Measurements from ENCODE around the gene BAIAP3. TPM values are rescaled to one million over a fixed set of nuclear protein-coding genes. Genes with fewer than 3 reads are reported as not detected.
"Not testable (repeated sequence)": the region's sequence is repeated elsewhere in the genome, so short reads cannot be mapped to it uniquely, and the experiment has no call there.

The BAIAP3 gene
- total RNA-seq, 2 experiments from 2014 or later, result 3.2 to 6.3 TPM

DNA sequence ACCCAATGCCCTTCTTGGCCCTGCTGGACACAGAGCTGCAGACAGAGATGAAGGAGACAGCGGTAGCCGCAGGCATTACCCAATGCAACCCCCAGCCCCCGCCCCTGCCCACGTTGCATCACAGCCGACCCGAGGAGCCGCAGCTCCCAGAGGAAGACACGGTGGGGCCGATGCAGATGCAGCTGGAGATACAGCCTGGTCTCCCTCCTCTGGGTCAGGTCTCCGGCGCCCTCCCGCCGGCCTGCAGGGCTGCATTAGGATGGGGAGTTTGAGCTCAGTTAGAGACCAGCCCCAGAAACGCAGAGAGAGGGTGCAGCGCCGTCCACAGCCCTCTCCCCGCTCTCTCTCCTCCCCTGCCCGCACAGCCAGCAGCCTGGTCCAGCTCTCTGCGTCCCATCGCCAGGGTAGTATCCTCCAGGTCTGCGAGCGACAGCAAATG, 43.4 kb upstream of the BAIAP3 start:
- Histone ChIP-seq H2AFZ (ENCODE audit: low read length) (no peak overlapping the region), H3K79me2 (ENCODE audit: insufficient read depth, low read depth, low read length) (no peaks in the 10 kb centered on the region), H4K20me1 (ENCODE audit: insufficient read depth, low read length) (no peaks in the 10 kb centered on the region), H3K4me2 (ENCODE audit: low read length) (no peak overlapping the region), H3K27ac (ENCODE audit: low read depth, low read length, poor library complexity, severe bottlenecking) (no peak overlapping the region), H3K4me1 (ENCODE audit: insufficient read depth, low read length, poor library complexity, severe bottlenecking) (no peaks in the 10 kb centered on the region), H3K9me2 (ENCODE audit: insufficient read depth, low read length) (no peaks in the 10 kb centered on the region), H3K4me3 (ENCODE audit: low read depth, low read length, poor library complexity, severe bottlenecking) (no peak overlapping the region), H3K36me3 (ENCODE audit: insufficient read depth, low read length) (no peaks in the 10 kb centered on the region), H3K9me3 (ENCODE audit: low read length) (no peaks in the 10 kb centered on the region)
- ChIA-PET CTCF (ENCODE audit: unreplicated experiment) (interaction anchor here (0.6 kb wide), 1 partner anchor 53 kb away, joined by 3 read pairs; no protein-coding TSS in a partner anchor), POLR2A (no interaction called here)
- TF ChIP-seq EZH2phosphoT487 (IDR thresholded peaks at IDR 0.05; ENCODE audit: borderline replicate concordance, low read depth, low read length), result no peak
- TF ChIP-seq, protein P1, sequence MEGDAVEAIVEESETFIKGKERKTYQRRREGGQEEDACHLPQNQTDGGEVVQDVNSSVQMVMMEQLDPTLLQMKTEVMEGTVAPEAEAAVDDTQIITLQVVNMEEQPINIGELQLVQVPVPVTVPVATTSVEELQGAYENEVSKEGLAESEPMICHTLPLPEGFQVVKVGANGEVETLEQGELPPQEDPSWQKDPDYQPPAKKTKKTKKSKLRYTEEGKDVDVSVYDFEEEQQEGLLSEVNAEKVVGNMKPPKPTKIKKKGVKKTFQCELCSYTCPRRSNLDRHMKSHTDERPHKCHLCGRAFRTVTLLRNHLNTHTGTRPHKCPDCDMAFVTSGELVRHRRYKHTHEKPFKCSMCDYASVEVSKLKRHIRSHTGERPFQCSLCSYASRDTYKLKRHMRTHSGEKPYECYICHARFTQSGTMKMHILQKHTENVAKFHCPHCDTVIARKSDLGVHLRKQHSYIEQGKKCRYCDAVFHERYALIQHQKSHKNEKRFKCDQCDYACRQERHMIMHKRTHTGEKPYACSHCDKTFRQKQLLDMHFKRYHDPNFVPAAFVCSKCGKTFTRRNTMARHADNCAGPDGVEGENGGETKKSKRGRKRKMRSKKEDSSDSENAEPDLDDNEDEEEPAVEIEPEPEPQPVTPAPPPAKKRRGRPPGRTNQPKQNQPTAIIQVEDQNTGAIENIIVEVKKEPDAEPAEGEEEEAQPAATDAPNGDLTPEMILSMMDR (conservative IDR thresholded peaks at IDR 0.05; ENCODE audit: low read length), result no peak
- intact Hi-C loops (cut with micrococcal nuclease; ENCODE audit: unreplicated experiment), result no loop called here
- no TSS peak for BruUV-seq (replicated peaks)
- DNase-seq (ENCODE audit: low spot score), result no peak

DNA sequence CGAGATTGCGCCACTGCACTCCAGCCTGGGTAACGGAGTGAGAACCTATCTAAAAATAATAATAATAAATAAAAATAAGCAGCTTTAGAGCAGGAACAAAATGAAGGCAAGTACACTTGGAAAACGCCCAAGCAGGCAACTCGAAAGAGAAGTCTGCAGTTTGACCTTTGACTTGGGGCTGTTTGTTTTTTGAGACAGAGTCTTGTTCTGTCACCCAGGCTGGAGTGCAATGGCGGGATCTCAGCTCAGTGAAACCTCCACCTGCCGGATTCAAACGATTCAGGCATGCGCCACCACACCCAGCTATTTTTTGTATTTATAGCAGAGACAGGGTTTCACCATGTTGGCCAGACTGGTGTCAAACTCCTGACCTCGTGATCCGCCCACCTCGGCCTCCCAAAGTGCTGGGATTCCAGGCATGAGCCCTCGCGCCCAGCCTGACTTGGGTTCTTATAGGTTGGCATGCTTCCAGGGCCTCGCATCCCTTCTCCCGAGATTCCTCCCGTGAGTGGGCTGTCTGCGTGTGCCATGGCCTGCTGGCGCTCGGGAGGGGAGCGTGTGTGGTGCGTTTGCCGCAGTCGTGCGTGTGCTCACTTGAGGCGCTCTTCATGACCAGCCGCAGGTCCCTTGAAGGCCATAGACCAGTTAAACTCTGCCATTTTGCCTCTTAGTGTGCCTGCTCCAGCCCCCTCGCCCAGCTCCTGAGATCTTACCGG, 42.4 kb upstream of the BAIAP3 start:
- Histone ChIP-seq H3K4me1 (ENCODE audit: insufficient read depth, low read length, poor library complexity, severe bottlenecking) (peaks cover 3% of the 10 kb centered on the region), H3K79me2 (ENCODE audit: insufficient read depth, low read depth, low read length) (no peaks in the 10 kb centered on the region), H3K9me2 (ENCODE audit: insufficient read depth, low read length) (no peaks in the 10 kb centered on the region), H3K27ac (ENCODE audit: low read depth, low read length, poor library complexity, severe bottlenecking) (no peak overlapping the region), H3K4me3 (ENCODE audit: low read depth, low read length, poor library complexity, severe bottlenecking) (no peak overlapping the region), H3K36me3 (ENCODE audit: insufficient read depth, low read length) (no peaks in the 10 kb centered on the region), H3K9me3 (ENCODE audit: low read length) (no peaks in the 10 kb centered on the region), H3K4me2 (ENCODE audit: low read length) (no peak overlapping the region), H4K20me1 (ENCODE audit: insufficient read depth, low read length) (no peaks in the 10 kb centered on the region), H2AFZ (ENCODE audit: low read length) (no peak overlapping the region)
- no TSS peak for BruUV-seq (replicated peaks)
- CTCF ChIA-PET (ENCODE audit: unreplicated experiment), result no interaction called here
- no peak for DNase-seq (ENCODE audit: low spot score)
- TF ChIP-seq EZH2phosphoT487 (IDR thresholded peaks at IDR 0.05; ENCODE audit: borderline replicate concordance, low read depth, low read length), result no peak
- TF ChIP-seq, protein P1 (conservative IDR thresholded peaks at IDR 0.05; ENCODE audit: low read length), result no peak
- intact Hi-C loops (cut with micrococcal nuclease; ENCODE audit: unreplicated experiment), result no loop called here
- POLR2A ChIA-PET, result interaction anchor here (0.6 kb wide), 1 partner anchor 278 kb away, joined by 8 read pairs; no protein-coding TSS in a partner anchor

DNA sequence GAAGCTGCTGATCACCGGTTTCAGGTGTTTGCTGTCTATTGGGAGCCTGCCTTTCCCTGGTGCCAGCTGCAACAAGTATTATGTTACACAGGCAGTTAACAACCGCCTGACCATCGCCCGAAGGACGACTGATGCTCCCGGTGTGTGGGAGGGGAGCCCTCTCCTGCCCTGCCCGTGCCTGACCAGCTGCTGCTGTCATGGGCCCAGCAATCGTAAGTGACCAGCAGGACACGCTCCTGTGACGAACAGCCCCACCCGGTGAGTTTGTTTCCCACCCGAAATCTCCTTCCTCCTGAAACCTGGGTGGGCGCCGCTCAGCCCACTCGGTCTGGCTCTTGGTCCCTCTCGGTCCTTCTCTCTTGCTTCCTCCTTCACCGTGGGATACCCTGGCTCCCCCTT, 41.9 kb upstream of the BAIAP3 start:
- H3K9me2 ChIP-seq (ENCODE audit: insufficient read depth, low read length), result no peaks in the 10 kb centered on the region
- H4K20me1 ChIP-seq (ENCODE audit: insufficient read depth, low read length), result no peaks in the 10 kb centered on the region
- H3K4me3 ChIP-seq (ENCODE audit: low read depth, low read length, poor library complexity, severe bottlenecking), result no peak overlapping the region
- H3K79me2 ChIP-seq (ENCODE audit: insufficient read depth, low read depth, low read length), result no peaks in the 10 kb centered on the region
- POLR2A ChIA-PET, result interaction anchor here (0.6 kb wide), 1 partner anchor 278 kb away, joined by 8 read pairs; no protein-coding TSS in a partner anchor
- no peak overlapping the region for H3K4me2 ChIP-seq (ENCODE audit: low read length)
- H3K4me1 ChIP-seq (ENCODE audit: insufficient read depth, low read length, poor library complexity, severe bottlenecking), result peaks cover 9% of the 10 kb centered on the region
- BruUV-seq (replicated peaks), result no TSS peak
- H2AFZ ChIP-seq (ENCODE audit: low read length), result no peak overlapping the region
- TF ChIP-seq, protein P1 (conservative IDR thresholded peaks at IDR 0.05; ENCODE audit: low read length), result no peak
- TF ChIP-seq EZH2phosphoT487 (IDR thresholded peaks at IDR 0.05; ENCODE audit: borderline replicate concordance, low read depth, low read length), result no peak
- intact Hi-C loops (cut with micrococcal nuclease; ENCODE audit: unreplicated experiment), result no loop called here
- H3K27ac ChIP-seq (ENCODE audit: low read depth, low read length, poor library complexity, severe bottlenecking), result no peak overlapping the region
- no peaks in the 10 kb centered on the region for H3K36me3 ChIP-seq (ENCODE audit: insufficient read depth, low read length)
- H3K9me3 ChIP-seq (ENCODE audit: low read length), result no peaks in the 10 kb centered on the region
- DNase-seq (ENCODE audit: low spot score), result no peak
- CTCF ChIA-PET (ENCODE audit: unreplicated experiment), result no interaction called here

DNA sequence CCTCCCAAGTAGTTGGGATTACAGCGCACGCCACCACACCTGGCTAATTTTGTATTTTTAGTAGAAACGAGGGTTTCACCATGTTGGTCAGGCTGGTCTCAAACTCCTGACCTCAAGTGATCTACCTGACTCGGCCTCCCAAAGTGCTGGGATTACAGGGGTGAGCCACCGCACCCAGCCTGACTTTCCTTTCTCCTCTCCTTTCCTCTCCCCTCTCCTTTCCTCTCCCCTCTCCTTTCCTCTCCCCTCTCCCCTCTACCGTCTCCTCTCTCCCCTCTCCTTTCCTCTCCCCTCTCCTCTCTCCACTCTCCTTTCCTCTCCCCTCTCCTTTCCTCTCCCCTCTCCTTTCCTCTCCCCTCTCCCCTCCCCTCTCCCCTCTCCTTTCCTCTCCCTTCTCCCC, 41.2 kb upstream of the BAIAP3 start:
- H2AFZ ChIP-seq (ENCODE audit: low read length); CTCF ChIA-PET (ENCODE audit: unreplicated experiment); H3K27ac ChIP-seq (ENCODE audit: low read depth, low read length, poor library complexity, severe bottlenecking); DNase-seq (ENCODE audit: low spot score); H3K79me2 ChIP-seq (ENCODE audit: insufficient read depth, low read depth, low read length); H3K36me3 ChIP-seq (ENCODE audit: insufficient read depth, low read length); intact Hi-C loops (cut with micrococcal nuclease; ENCODE audit: unreplicated experiment); H3K9me3 ChIP-seq (ENCODE audit: low read length); H3K4me2 ChIP-seq (ENCODE audit: low read length); H3K4me3 ChIP-seq (ENCODE audit: low read depth, low read length, poor library complexity, severe bottlenecking); BruUV-seq (replicated peaks); H4K20me1 ChIP-seq (ENCODE audit: insufficient read depth, low read length); POLR2A ChIA-PET; H3K9me2 ChIP-seq (ENCODE audit: insufficient read depth, low read length): not testable (repeated sequence)
- H3K4me1 ChIP-seq (ENCODE audit: insufficient read depth, low read length, poor library complexity, severe bottlenecking), result peaks cover 15% of the 10 kb centered on the region

Measured in OCI-LY7 (cell line).